GM19035 (cell line): ENCODE data around the gene WNT9B.

Experiments
- ATAC-seq: cut with Tn5 transposase; IDR thresholded peaks from one replicate; pipeline ENCODE4 v1.9.1; 2021; ENCODE audit not compliant: unreplicated experiment

The WNT9B gene

DNA sequence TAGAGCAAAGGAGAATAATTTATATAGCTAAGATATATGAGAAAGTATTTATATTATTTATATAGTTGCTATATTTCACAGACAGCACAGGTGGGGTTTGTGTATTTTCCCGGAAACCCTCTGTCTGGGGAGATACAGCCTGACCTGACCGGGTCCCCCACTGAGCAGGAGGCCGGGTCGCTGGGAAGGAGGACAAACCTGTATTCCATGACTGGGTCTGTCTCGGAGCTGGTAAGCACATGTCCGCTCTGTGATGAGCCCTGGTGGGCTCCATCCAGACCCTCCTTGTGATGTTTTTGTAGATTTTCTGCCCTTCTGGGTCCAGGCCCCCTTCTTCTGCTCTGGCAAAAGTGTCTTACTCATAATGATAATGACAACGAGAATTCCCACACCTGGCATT, 27.7 kb downstream of the WNT9B start:
- no peak for ATAC-seq

DNA sequence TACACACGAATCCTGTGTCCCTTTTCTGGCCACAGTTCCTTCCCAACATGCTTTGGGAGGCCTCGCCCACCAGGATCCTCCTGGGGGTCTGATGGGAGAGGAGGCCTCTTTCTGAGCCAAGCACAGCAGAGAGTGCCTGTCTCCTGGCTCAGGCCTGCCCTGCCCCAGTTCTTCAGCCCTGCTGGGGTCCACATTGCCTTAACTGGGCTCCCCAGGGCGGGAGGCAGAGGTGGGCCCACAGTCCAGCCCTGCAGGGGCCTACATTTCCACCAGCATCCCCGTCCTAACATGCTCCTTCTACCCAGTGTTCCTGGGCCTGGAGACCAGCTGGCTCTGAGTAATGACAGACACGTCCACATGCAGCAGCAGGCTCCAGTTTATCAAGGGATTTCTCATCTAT, 29.6 kb downstream of the WNT9B start:
- ATAC-seq: no peak

DNA sequence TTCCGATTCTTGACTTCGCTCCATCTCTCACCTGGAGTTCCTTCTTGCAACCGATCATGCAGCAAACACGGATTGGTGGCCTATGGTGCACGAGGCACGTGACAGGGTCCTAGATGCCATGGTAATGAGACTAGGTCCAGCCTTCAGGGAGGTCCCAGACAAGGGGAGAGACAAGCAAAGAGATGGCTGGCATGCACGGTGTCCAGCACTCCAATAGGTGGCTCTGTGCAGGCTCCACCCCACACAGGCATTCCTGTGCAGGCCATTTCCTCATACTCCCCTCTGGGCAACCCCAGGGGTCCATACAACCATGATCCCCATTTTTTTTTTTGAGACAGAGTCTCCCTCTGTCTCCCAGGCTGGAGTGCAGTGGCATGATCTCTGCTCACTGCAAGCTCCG, 31.3 kb downstream of the WNT9B start:
- no peak for ATAC-seq

DNA sequence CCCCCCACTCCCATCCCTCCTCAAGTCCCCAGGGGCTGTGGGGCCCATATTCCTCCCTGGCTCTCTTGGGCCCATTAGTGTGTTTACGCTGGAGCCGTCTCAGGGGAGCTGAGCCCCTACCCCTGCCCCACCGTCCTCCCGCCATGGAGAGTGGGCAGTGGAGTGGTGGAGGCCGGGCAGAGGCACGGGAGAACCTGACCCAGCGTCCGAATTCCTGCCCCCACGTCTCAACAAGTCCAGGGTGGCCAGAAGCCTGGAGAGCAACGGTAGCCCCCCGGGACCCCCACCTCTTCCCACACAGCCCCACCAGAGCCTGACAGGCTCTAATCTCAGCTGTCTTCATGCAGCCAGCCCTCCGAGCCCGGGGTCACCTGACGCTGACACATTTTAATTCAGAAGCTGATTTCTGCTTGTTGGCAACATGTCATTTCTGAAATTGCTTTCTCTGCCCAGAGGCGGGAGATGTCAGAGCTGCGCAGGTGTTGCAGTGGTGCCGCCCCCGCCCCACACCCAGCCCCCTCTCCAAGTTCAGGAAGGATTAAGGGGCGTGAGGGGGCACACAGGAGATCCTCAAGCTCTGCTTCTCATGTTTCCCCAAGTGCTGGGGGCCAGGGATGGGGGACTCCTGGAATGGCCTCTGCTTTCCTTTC, 32.6 kb downstream of the WNT9B start:
- no peak for ATAC-seq

DNA sequence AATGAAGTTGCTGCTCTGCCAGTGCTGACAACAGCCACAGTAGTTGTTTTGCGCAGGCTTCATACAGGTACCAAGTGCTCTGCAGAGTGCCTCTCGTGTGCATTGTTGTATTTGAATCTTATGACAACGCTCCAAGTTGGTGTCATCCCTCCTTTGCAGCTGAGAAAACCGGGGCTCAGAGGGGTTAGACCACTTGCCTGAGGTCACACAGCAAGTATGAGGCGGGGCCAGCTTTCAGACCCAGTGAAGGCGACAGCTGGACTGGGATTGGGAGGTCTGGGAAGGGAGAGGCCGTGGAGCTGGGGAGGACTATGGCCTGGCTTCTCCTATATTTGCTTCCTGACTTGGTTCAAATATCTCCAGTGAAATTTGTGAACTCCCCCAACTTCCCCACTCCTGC, 33.2 kb downstream of the WNT9B start:
- ATAC-seq: no peak

DNA sequence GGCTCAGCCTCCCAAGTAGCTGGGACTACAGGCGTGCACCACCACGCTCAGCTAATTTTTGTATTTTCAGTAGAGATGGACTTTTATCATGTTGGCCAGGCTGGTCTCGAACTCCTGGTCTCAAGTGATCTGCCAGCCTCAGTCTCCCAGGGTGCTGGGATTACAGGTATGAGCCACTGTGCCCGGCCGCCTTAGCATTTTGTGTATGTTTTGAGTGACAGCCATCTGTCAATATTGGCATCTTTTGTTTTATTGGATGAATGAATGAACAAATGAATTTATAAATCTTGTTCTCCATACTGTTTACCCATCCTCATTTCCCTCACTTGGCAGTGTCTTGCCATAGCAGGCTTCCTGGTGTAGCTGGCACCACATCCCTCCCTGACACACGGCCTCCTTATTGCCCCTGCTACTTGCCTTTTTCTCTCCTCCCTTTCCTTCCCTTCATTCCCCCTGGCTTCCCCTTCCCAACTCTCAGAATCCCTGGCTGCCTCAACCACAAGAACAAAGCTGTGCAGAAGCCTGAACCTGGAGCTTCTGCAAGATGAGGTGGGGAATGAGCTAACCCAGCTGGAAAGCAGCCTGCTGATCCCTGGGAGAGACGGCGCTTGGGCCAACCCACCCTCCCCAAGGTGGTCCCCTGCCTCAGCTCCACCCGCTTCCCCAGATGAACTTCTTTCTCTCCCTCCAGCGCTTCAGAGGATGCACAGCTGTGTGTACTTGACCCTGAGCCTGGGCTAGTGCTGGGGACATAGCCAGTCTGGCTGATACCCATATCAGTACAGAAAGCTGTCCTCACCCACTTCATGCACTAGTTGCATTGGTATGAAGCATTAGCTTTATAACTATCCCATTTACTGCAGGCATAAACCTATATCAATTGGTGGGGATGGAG, 34.3 kb downstream of the WNT9B start:
- ATAC-seq: no peak

DNA sequence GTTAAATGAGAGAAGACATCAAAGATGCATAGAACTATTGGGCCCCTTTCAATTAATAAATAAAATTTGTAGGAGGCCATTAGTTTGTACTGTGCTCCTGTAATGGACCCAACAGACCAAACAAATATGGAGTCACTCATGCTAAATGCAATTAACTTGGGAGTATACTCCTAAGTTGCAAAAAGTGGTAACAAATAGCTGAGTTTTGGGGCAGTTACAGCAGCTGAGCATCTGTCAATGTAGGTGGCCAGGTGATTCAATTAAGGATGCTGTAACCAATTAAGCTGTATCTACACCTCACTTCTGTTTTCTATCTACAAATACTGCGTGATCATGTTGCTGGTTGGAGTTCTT, 34.9 kb downstream of the WNT9B start:
- ATAC-seq: no peak

DNA sequence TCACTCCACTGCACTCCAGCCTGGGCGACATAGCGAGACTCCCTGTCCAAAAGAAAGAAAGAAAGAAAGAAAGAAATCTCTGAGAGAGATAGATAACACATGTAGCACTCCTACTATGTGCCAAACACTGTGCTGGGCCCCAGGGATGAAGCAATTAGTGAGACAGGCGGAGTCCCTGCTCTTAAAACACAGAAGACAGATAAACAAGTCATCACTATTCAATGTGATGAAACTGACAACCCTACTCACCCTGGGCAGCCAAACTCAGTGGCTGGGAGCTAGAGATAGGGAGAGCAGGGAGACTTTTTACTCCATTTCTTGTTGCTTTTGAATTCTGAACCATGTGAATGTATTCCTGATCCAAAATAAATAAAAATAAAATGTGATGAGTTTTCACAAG, 36.3 kb downstream of the WNT9B start:
- ATAC-seq: no peak

DNA sequence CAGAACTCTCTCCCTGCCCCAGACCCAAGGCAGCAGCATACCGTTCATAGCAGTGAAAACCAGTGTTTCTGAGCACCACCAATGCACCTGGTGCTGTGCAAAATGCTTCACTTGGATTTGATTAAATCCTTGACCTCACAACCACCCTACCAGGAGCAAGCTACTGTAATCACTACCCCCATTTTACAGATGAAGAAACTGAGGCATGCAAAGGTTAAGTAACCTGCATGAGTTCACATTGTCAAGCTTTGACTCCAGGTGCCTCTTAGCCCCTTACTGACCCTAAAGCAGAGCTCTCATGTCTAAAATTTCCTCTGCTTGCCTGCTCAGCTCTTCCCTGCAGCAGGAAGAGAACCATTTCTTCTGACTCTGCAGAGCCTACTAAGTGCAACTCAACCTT, 37.3 kb downstream of the WNT9B start:
- ATAC-seq: no peak

DNA sequence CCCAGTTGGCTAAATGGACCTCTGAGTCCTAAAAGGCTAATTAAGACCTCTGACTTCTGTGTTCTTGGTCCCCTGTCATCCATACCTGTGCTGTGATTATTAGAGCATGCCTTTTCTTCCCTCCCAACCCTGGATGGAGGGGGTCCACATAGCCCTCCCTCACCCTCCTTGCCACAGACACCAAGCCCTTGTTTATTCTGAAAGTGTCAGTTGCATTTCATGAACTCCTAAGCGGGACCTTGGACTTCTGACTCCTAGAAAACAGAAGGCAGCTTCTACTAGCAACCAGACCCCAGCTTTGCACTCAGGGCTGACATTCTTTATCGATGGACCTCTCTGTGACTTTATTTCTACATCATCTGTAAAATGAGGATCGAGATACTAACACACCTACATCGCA, 38.1 kb downstream of the WNT9B start:
- no peak for ATAC-seq

DNA sequence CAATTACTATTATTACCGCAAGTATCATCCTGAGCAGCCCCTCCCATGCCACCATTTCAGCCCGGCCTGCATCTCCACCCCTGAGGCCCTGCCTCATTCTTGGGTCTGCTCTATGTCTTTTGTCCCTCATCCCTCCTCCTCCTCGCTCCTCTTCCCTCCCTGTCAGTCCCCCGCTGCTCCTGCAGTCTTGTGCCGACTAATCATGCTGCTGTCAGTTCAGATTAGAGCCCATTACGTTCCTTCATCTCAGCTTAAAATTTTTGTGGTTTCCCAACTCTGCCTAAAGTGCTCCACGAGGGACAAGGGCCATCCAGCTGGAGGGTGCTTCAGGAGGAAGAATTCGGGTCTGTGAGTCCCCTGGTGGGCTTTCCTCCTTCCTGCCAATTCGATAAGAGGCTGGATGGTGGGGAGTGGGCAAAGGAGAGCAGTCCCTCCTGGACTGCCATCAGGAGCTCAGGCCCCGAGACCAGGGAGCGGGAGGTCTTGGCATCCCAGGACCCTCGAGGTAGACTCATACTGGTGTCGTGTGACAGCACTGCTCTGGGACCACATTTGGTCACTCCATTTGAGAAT, 38.7 kb downstream of the WNT9B start:
- ATAC-seq: no peak

DNA sequence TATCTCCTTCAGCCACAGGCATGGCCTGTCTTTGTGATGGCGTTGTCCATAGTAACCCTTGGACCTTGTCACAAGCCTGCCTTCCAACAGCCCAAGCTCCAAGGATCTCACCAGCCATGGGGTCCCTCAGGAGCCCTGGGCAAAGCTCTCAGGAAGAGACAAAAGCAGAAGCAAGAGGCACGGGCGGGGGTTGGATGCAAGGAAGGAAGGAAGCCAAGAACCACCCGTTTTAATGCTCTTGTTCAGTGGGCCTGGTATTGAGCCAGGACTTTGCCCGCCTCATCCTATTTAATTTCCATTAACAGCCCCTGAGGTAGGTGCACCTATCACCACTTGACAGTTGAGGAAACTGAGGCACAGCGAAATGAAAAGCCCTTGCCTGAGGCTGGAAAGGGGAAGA, 39.3 kb downstream of the WNT9B start:
- ATAC-seq: no peak

DNA sequence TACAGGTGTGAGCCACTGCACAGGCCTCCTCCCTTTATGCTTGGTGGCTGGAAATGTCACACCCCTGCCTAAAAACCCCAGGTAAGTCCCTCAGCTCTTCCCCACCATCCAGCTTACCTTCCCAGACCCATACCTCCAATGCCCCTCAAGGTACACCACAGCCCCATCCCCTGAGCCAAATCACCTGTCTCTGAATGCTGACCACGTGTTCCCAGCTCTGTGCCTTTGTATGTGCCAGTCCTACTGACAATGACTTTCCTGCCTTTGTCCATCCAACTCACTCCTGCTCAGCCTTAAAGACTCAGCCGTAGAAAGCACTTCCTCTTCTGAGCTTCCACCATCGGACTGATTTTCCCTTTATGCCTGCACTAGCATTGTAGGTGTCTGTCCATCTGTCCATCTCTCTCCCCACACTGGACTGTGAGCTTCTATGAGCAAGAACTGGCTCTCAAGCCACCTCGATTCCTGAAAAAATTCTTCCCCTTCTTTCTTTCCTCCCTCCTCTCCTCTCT, 40.9 kb downstream of the WNT9B start:
- ATAC-seq: no peak

DNA sequence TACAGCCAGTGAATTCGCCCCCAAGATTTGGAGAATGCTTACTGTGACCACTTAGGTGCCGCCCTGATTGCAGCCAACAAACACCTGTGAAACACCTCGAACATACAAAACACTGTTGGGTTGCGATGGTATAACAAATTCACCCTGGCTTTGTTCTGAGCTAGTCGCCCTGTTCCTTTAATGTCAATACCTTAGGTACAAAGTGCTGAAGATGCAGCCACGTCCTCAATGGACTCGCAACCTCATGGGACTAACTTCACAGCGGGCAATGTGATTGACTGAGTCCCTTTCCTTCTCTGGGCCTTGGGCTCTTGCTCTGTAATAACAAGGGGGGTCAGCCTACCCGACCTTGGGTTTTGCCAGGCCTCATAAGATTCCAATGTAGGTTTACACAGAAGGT, 42.6 kb downstream of the WNT9B start:
- ATAC-seq: no peak

DNA sequence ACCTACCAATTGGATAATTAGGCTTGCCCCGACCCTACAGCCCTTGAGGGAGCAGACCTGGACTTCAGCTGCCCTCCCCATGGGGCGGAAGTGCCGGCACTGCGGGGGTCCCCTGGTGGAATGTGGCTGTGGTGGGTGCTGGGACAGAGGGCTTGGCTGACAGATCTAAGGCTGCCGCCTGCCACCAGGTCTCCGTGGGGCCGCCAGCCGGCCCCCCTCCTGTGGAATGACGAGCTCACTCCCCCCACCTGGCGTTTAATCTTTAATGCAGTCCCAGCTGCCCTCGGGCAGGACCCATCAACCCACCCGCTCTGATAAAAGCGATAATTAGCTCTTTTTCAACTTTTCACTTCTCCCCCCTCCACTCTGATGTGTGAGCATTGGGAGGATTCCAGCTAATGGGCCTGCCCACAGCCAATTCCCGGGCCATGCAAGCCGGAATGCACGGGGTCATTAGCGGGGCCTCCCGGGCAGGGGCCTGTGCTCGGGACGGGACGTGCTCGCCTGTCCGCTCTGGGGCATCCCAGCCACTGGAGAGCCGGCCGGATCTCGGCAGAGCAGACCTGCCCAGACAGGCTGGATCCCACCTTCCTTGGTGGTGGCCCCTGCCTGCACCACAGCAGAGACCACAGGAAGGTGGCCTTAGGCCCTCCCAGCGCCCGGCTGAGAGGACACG, 43.2 kb downstream of the WNT9B start:
- no peak for ATAC-seq

DNA sequence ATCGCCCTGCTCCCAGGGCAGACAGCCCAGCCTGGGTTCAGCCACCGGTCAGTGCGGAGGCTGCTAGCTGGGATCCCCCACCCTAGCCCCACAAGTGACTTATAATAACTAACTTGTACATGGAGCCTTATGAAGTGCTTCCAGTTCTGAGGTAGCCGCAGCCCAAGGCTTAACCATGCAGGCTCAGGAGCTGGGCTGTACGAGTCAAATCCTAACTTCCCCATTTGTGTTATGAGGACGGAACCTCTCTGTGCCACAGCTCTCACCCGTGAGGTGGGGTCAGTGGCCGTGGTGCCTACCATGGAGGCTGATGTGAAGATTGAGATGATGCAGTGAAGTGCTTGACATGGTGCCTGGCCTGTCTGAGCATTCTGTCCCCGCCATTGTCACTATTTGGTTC, 43.8 kb downstream of the WNT9B start:
- no peak for ATAC-seq

DNA sequence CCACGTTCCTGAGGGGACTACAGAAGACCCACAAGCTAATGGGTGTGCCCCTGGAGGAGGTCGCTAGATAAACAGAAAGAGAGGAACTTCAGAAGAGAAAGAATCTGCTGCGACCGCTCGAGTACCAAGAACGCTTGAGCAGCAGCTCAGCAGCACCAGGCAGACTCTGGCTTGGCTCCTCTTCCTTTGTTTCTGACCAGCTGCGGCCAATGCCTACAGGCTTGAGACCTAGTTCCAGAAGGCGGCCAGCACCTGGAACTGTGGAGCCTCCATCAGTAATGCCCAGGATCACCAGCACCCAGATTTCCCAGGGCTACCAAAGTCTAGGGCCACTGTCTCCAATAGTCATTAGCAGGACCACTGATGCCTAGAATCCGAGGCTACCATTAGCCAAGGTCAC, 45.6 kb downstream of the WNT9B start:
- no peak for ATAC-seq

DNA sequence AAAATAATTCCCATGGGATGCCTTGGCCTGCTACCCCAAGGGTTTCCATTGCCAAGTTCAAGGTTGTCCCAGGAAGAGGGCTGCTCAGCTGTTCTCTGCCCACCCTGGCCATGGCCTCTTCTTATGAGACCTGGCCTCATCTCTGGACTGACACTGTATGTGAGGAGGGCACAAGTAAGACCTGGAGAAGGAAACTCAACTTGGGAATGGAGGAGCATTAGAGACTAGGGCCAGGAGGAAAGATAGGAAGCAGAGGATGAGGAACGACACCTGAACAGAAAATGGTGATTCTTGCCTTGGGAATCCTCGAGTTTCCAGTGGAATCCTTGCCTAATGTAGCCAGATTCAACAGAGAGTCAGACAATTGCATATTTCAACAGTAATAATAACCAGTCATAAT, 47.0 kb downstream of the WNT9B start:
- ATAC-seq: no peak

DNA sequence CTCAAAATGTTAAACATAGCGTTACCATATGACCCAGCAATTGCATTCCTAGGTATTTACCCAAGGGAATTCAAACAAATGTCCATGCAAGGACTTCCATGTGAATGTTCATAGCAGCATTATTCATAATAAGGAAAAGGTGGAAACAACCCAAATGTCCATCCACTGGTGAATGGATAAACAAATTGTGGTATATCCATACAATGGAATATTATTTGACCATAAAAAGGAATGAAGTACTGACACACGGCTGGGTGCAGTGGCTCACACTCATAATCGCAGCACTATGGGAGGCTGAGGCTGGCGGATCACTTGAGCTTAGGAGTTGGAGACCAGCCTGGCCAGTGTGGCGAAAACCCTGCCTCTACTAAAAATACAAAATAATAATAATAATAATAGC, 47.5 kb downstream of the WNT9B start:
- ATAC-seq: no peak

DNA sequence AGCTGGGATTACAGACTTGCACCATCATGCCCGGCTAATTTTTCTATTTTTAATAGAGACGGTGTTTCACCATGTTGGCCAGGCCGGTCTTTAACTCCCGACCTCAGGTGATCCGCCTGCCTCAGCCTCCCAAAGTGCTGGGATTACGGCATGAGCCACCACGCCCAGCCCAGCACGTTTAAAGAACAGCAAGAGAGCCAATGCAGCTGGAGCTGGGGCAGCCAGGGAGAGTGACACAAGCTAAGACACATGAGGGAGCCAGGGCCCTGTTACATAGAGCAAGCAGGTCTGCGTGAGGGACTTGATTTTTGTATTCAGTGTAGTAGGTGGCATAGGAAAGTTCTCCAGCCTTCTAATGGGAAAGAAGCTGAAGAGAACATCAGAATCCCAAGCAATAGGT, 49.9 kb downstream of the WNT9B start:
- no peak for ATAC-seq

DNA sequence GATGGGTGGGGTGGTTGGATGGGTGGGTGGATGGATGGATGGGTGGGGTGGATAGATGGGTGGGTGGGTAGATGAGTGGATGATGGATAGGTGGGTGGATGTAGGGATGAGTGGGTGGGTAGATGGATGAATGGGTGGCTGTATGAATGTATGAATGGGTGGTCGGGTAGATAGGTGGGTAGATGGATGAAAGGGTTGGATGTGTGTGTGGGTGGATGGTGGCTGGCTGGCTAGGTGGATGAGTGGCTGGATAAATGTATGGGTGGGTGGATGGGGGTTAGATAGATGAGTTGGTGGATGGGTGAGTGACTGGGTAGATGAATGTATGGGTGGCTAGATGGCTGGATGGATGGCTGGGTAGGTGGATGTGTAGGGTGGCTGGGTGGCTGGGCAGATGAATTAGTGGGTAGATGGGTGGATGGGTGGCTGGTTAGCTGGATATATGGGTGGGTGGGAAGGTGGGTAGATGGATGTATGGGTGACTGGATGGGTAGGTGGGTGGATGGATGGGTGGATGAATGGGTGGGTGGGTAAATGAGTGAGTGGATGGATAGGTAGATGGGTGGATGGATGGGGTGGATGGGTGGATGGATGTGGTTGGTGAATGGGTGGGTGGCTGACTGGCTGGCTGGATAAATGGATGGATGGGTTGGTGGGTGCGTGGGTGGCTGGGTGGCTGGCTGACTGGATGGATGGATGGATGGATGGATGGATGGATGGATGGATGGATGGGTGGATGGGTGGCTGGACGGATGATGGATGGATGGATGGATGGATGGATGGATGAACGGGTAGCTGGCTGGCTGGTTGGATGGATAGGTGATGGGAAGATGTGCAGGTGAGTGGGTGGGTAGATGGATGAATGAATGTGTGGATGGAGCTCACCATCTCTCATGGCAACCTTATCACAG, 52.6 kb downstream of the WNT9B start:
- ATAC-seq: no peak
